IPS-18a (cell line): Measurements from ENCODE around the gene VANGL1.

Source experiments
- H3K27ac ChIP-seq: one replicate; pipeline ENCODE4 v1.5.1; 2013; ENCODE audit warnings: low read length
- H3K27me3 ChIP-seq: one replicate; pipeline ENCODE4 v1.6.1; 2013; ENCODE audit warnings: mild to moderate bottlenecking, low read length; ENCODE audit not compliant: control insufficient read depth, insufficient read depth
- H3K36me3 ChIP-seq: one replicate; pipeline ENCODE4 v1.6.1; 2013; ENCODE audit warnings: low read depth, low read length; ENCODE audit not compliant: control insufficient read depth
- H3K4me1 ChIP-seq: one replicate; pipeline ENCODE4 v1.6.1; 2013; ENCODE audit warnings: low read depth, low read length; ENCODE audit not compliant: control insufficient read depth
- H3K4me3 ChIP-seq: one replicate; pipeline ENCODE4 v1.5.1; 2013; ENCODE audit warnings: low read length
- H3K9ac ChIP-seq: one replicate; pipeline ENCODE4 v1.6.1; 2013; ENCODE audit warnings: mild to moderate bottlenecking, low read length, moderate library complexity
- H3K9me3 ChIP-seq: one replicate; pipeline ENCODE4 v1.6.1; 2013; ENCODE audit warnings: low read depth, low read length; ENCODE audit not compliant: control insufficient read depth

The VANGL1 gene

DNA sequence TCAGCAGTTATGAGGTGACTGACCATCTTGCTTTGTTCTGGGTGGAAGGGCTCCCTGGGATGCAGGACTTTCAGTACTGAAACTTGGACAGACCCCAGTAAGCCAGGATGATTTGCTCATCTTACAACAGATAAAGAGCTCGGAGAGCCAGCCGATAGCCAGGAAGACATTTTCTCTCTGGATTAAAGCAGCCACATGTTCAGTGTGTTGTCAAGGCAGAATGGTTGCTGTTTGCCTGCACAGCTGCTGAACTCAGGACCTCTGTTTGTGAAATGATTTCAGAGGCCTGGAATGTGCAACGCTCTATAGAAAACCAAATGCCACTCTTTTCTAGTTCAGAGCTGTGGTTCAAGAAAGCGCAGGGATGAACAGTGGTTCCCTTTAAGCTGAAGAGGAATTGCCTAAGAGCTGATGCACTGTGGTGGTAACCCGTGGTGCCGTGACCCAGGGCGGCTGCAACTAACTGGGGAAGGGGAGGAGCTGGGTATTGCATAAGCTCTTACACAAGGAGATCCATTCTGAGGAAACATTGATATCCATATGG lies 86.0 kb downstream of the VANGL1 start:
- no peak overlapping the region for H3K4me3 ChIP-seq
- H3K9me3 ChIP-seq: no peaks in the 10 kb centered on the region
- H3K36me3 ChIP-seq: no peaks in the 10 kb centered on the region
- H3K4me1 ChIP-seq: peaks cover 4% of the 10 kb centered on the region
- no peak overlapping the region for H3K9ac ChIP-seq
- H3K27ac ChIP-seq: no peak overlapping the region
- H3K27me3 ChIP-seq: no peaks in the 10 kb centered on the region

DNA sequence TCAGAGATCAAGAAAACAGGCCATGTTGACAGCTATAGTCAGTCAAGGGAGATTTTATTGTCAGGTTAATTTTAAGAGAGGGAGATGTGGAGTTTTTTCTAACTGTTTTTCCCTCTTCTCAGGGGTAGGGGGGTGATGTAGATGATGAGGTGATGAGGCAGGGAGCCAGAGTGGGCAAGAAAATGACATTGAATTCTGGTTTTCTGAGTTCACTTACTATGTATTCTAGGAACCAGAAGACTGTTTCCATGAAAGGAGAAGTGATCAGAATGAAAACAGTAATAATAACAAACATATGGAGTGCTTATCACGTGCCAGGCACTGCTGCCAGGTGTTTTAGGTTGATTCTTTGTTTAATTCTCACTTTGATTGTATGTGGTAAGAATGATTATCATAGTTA lies 86.6 kb downstream of the VANGL1 start:
- H3K36me3 ChIP-seq: no peaks in the 10 kb centered on the region
- H3K4me3 ChIP-seq: no peak overlapping the region
- H3K9ac ChIP-seq: no peak overlapping the region
- H3K27ac ChIP-seq: no peak overlapping the region
- peaks cover 4% of the 10 kb centered on the region for H3K4me1 ChIP-seq
- H3K9me3 ChIP-seq: no peaks in the 10 kb centered on the region
- no peaks in the 10 kb centered on the region for H3K27me3 ChIP-seq

- H3K27ac ChIP-seq: no peak overlapping the region
These were observed 88.0 kb downstream of the VANGL1 start for GRCh38 chr1:115729756-115730155.

GRCh38 chr1:115732316-115732715 lies 90.5 kb downstream of the VANGL1 start:
- H3K9me3 ChIP-seq: no peaks in the 10 kb centered on the region
- H3K27me3 ChIP-seq: no peaks in the 10 kb centered on the region
- H3K9ac ChIP-seq: no peak overlapping the region
- no peaks in the 10 kb centered on the region for H3K36me3 ChIP-seq
- no peak overlapping the region for H3K27ac ChIP-seq
- H3K4me1 ChIP-seq: peaks cover 10% of the 10 kb centered on the region
- no peak overlapping the region for H3K4me3 ChIP-seq

More at GRCh38 chr1:115729756-115730155, 88.0 kb downstream of the VANGL1 start:
- Histone ChIP-seq H3K36me3 (no peaks in the 10 kb centered on the region), H3K9ac (no peak overlapping the region), H3K9me3 (no peaks in the 10 kb centered on the region), H3K4me1 (peaks cover 4% of the 10 kb centered on the region), H3K27me3 (no peaks in the 10 kb centered on the region), H3K4me3 (no peak overlapping the region)

- H3K9ac ChIP-seq: no peak overlapping the region
- no peaks in the 10 kb centered on the region for H3K36me3 ChIP-seq
- no peaks in the 10 kb centered on the region for H3K9me3 ChIP-seq
- no peak overlapping the region for H3K4me3 ChIP-seq
- peaks cover 6% of the 10 kb centered on the region for H3K4me1 ChIP-seq
- H3K27me3 ChIP-seq: no peaks in the 10 kb centered on the region
- H3K27ac ChIP-seq: no peak overlapping the region
These were observed 99.0 kb downstream of the VANGL1 start for GRCh38 chr1:115740811-115741210.

DNA sequence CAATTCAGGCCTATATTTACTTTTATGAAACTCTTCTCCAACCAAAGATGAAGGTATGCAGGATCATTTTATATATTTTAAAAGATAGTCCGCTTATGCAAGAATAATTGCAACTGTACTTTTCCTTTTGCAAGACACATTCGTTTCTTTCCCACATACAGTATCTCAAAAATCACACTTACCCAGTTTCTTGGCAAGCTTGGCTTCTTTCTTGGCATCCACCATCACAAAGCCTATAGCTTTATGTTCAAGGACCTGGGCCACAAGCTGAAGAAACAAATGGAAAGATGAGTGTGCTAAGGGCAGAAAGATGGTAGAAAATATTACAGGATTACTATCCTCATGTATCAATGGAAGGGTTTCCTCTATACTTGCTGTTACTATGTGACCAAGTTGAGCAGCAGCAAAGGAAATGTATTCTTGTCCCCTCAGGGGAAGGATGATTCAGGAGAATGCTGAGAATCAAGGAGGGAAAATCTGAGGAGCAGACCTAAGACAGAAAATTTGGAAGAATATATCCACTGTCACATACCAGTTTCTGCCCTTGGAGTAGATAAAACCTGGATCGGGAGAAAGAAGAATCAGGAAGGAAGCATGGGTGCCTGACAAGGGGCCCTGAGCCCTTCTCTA lies 103.0 kb downstream of the VANGL1 start:
- no peak overlapping the region for H3K4me3 ChIP-seq
- H3K4me1 ChIP-seq: no peaks in the 10 kb centered on the region
- H3K27me3 ChIP-seq: no peaks in the 10 kb centered on the region
- H3K9ac ChIP-seq: no peak overlapping the region
- no peaks in the 10 kb centered on the region for H3K9me3 ChIP-seq
- H3K36me3 ChIP-seq: no peaks in the 10 kb centered on the region
- no peak overlapping the region for H3K27ac ChIP-seq

- no peaks in the 10 kb centered on the region for H3K36me3 ChIP-seq
- no peak overlapping the region for H3K4me3 ChIP-seq
- no peak overlapping the region for H3K9ac ChIP-seq
- no peak overlapping the region for H3K27ac ChIP-seq
- no peaks in the 10 kb centered on the region for H3K4me1 ChIP-seq
- H3K9me3 ChIP-seq: no peaks in the 10 kb centered on the region
- no peaks in the 10 kb centered on the region for H3K27me3 ChIP-seq
These were observed 104.4 kb downstream of the VANGL1 start for GRCh38 chr1:115746021-115746690.
